Liver (tissue), 9 donors: ENCODE measurements around the gene IL1A. TPM values are rescaled to one million over a fixed set of nuclear protein-coding genes. Genes with fewer than 3 reads are reported as not detected.

Experiments
- DNase-seq: peaks from one replicate; pipeline ENCODE4 v3.0.0-alpha.2; 2017; ENCODE audit warnings: low spot score
- H3K27ac ChIP-seq, 2 donors: one replicate each; pipeline ENCODE4 v1.7.0; 2013; ENCODE audit warnings: inconsistent platforms in 2 of 2, low read length in 2 of 2, control low read depth in 1 of 2, low read depth in 1 of 2, mild to moderate bottlenecking in 1 of 2
- H3K27me3 ChIP-seq, 4 donors: one replicate each; pipeline versions ENCODE4 v1.6.1 to v1.7.0; 2013; ENCODE audit warnings: low read length in 3 of 4, inconsistent platforms in 1 of 4, mild to moderate bottlenecking in 1 of 4, moderate library complexity in 1 of 4; ENCODE audit not compliant: control insufficient read depth in 4 of 4, insufficient read depth in 4 of 4
- H3K36me3 ChIP-seq, 4 donors: one replicate each; pipeline versions ENCODE4 v1.6.1 to v1.7.0; 2013; ENCODE audit warnings: low read length in 3 of 4, mild to moderate bottlenecking in 3 of 4, low read depth in 1 of 4, moderate library complexity in 1 of 4; ENCODE audit not compliant: control insufficient read depth in 4 of 4, insufficient read depth in 3 of 4
- H3K4me1 ChIP-seq, 4 donors: one replicate each; pipeline versions ENCODE4 v1.6.1 to v1.7.0; 2013; ENCODE audit warnings: low read length in 3 of 4, mild to moderate bottlenecking in 3 of 4, moderate library complexity in 1 of 4; ENCODE audit not compliant: control insufficient read depth in 4 of 4, insufficient read depth in 4 of 4
- H3K4me3 ChIP-seq, 3 donors: one replicate each; pipeline versions ENCODE4 v1.6.1 to v1.7.0; 2013; ENCODE audit warnings: low read length in 3 of 3, control low read depth in 1 of 3, low read depth in 1 of 3, mild to moderate bottlenecking in 1 of 3
- H3K9ac ChIP-seq, 2 donors: one replicate each; pipeline ENCODE4 v1.7.0; 2013; ENCODE audit warnings: low read length in 2 of 2, mild to moderate bottlenecking in 2 of 2, moderate library complexity in 2 of 2, control low read depth in 1 of 2, low read depth in 1 of 2
- H3K9me3 ChIP-seq, 4 donors: one replicate each; pipeline versions ENCODE4 v1.6.1 to v1.7.0; 2013; ENCODE audit warnings: low read length in 3 of 4; ENCODE audit not compliant: control insufficient read depth in 4 of 4
- EGR1 ChIP-seq, 2 donors: IDR thresholded peaks; 2 replicates each; pipeline ENCODE4 v1.6.1; 2016 to 2018; ENCODE audit warnings: antibody characterized with exemption in 2 of 2, low read depth in 2 of 2
- FOXA1 ChIP-seq: IDR thresholded peaks from 2 replicates; pipeline ENCODE4 v1.6.1; 2016; ENCODE audit warnings: antibody characterized with exemption
- FOXA2 ChIP-seq: IDR thresholded peaks from 2 replicates; pipeline ENCODE4 v1.6.1; 2016; ENCODE audit warnings: antibody characterized with exemption
- GABPA ChIP-seq, 2 donors: IDR thresholded peaks in 1 of 2; conservative IDR thresholded peaks in 1 of 2; 2 replicates each; pipeline ENCODE4 v1.6.1; 2016; ENCODE audit warnings: antibody characterized with exemption in 2 of 2, mild to moderate bottlenecking in 1 of 2, moderate library complexity in 1 of 2
- HNF4A ChIP-seq, 2 donors: conservative IDR thresholded peaks; 2 replicates each; pipeline ENCODE4 v1.6.1; 2016; ENCODE audit warnings: antibody characterized with exemption in 2 of 2, mild to moderate bottlenecking in 2 of 2
- HNF4G ChIP-seq: IDR thresholded peaks from 2 replicates; pipeline ENCODE4 v1.6.1; 2016; ENCODE audit warnings: antibody characterized with exemption
- JUND ChIP-seq, 2 donors: IDR thresholded peaks; 2 replicates each; pipeline ENCODE4 v1.6.1; 2016; ENCODE audit warnings: antibody characterized with exemption in 2 of 2
- NR2F2 ChIP-seq: IDR thresholded peaks from 2 replicates; pipeline ENCODE4 v1.6.1; 2016; ENCODE audit warnings: antibody characterized with exemption
- RAD21 ChIP-seq, 2 donors: IDR thresholded peaks; 2 replicates each; pipeline ENCODE4 v1.6.1; 2016; ENCODE audit warnings: antibody characterized with exemption in 2 of 2, mild to moderate bottlenecking in 2 of 2
- RXRA ChIP-seq, 2 donors: IDR thresholded peaks; 2 replicates each; pipeline ENCODE4 v1.6.1; 2017 to 2018; ENCODE audit warnings: antibody characterized with exemption in 2 of 2, mild to moderate bottlenecking in 1 of 2
- SP1 ChIP-seq: IDR thresholded peaks from 2 replicates; pipeline ENCODE4 v1.6.1; 2018; ENCODE audit warnings: antibody characterized with exemption, mild to moderate bottlenecking
- TAF1 ChIP-seq: conservative IDR thresholded peaks from 2 replicates; pipeline ENCODE4 v1.6.1; 2016; ENCODE audit warnings: antibody characterized with exemption, mild to moderate bottlenecking
- YY1 ChIP-seq: IDR thresholded peaks from 2 replicates; pipeline ENCODE4 v1.6.1; 2016; ENCODE audit warnings: antibody characterized with exemption, mild to moderate bottlenecking
- WGBS: extraction: QIAGEN DNeasy Blood & Tissue Kit; methylation state at CpG from one replicate; pipeline ENCODE4 v1.1.7; 2013; 5-methylcytosine and 5-hydroxymethylcytosine counted together
- polyA plus RNA-seq, 2 donors: library from polyadenylated mRNA; stranded (reverse) in 1 of 2; unstranded in 1 of 2; fragments of 200-250 nt in 1 of 2; fragments of >200 nt in 1 of 2; fragmentation: Nextera tagmentation in 1 of 2; extraction: Ambion mirVana in 1 of 2; gene quantifications; one replicate each; pipeline versions ENCODE4 v1.2.1 to v1.2.3, GENCODE V29; 2013 to 2015
- total RNA-seq, 2 donors: library from RNA; depleted of rRNA; stranded (reverse); fragments of >200 nt; gene quantifications; one replicate each; pipeline ENCODE4 v1.2.3, GENCODE V29; 2014
- TF ChIP-seq, protein P1 (sequence below): IDR thresholded peaks from 2 replicates; pipeline ENCODE4 v1.6.1; 2016; ENCODE audit warnings: antibody characterized with exemption
- TF ChIP-seq, protein P2 (sequence below): IDR thresholded peaks from 2 replicates; pipeline ENCODE4 v1.6.1; 2016; ENCODE audit warnings: antibody characterized with exemption, mild to moderate bottlenecking
- TF ChIP-seq, protein P3 (sequence below): fragments of 150-350 bp; IDR thresholded peaks from 2 replicates; pipeline ENCODE4 v1.5.1; 2017; ENCODE audit warnings: improper control_type of control experiment, low read depth, low read length; ENCODE audit not compliant: missing input control
- TF ChIP-seq, protein P4 (sequence below): IDR thresholded peaks from 2 replicates; pipeline ENCODE4 v1.6.1; 2016; ENCODE audit warnings: antibody characterized with exemption
- TF ChIP-seq, protein P5 (sequence below): IDR thresholded peaks from 2 replicates; pipeline ENCODE4 v1.6.1; 2016; ENCODE audit warnings: antibody characterized with exemption
- donor health status: healthy.
- donor health status: healthy.
- donor health status: healthy.
- donor health status: healthy.
- donor health status: healthy.

Gene IL1A
- total and polyA plus RNA-seq, 4 donors: 0.05 TPM; not detected in 3

DNA sequence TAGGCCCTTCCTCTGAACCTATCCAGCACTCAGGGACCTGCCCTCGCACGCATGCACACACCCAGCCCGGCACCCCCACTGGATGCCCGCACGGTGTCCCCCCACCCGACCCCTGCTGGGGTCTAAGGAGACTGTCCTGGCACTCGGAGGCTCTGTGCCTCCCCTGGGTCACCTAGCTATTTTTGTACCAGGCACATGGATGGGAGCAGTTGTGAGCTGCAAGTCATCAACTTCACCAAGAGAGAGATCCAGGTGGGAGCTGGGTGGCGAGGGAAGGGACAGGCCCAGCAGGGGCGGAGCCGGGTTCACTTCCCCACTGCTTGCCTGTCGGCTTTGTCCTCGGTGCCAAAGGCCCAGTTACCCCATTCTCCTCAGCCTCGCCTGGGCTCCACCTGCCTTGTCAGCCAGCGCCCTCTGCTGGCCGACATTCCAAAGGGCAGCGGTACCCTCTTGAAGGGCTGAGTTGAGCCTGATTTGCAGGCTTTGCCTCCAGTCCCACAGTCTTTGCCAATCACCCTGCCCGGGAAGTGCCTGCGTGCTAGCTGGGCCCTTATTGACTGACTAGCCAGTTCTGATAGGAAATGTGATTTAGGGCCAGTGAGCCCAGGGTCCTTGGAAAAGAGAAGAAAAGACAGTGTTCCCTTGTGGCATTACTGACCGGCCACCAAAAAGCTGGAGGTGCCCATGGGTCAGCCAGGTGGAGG lies 57.7 kb downstream of the IL1A start:
- DNase-seq: peak; percentile 91
- Histone ChIP-seq H3K27ac (no peak overlapping the region), H3K4me1 (peaks cover 0 to 2% (median 0%) of the 10 kb centered on the region in 4 donors), H3K27me3 (no peaks in the 10 kb centered on the region), H3K9ac (no peak overlapping the region), H3K4me3 (no peak overlapping the region), H3K9me3 (no peaks in the 10 kb centered on the region), H3K36me3 (no peaks in the 10 kb centered on the region)
- TF ChIP-seq, protein P1, sequence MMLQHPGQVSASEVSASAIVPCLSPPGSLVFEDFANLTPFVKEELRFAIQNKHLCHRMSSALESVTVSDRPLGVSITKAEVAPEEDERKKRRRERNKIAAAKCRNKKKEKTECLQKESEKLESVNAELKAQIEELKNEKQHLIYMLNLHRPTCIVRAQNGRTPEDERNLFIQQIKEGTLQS: no peak
- TF ChIP-seq, protein P2, sequence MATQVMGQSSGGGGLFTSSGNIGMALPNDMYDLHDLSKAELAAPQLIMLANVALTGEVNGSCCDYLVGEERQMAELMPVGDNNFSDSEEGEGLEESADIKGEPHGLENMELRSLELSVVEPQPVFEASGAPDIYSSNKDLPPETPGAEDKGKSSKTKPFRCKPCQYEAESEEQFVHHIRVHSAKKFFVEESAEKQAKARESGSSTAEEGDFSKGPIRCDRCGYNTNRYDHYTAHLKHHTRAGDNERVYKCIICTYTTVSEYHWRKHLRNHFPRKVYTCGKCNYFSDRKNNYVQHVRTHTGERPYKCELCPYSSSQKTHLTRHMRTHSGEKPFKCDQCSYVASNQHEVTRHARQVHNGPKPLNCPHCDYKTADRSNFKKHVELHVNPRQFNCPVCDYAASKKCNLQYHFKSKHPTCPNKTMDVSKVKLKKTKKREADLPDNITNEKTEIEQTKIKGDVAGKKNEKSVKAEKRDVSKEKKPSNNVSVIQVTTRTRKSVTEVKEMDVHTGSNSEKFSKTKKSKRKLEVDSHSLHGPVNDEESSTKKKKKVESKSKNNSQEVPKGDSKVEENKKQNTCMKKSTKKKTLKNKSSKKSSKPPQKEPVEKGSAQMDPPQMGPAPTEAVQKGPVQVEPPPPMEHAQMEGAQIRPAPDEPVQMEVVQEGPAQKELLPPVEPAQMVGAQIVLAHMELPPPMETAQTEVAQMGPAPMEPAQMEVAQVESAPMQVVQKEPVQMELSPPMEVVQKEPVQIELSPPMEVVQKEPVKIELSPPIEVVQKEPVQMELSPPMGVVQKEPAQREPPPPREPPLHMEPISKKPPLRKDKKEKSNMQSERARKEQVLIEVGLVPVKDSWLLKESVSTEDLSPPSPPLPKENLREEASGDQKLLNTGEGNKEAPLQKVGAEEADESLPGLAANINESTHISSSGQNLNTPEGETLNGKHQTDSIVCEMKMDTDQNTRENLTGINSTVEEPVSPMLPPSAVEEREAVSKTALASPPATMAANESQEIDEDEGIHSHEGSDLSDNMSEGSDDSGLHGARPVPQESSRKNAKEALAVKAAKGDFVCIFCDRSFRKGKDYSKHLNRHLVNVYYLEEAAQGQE: no peak
- TF ChIP-seq, protein P3, sequence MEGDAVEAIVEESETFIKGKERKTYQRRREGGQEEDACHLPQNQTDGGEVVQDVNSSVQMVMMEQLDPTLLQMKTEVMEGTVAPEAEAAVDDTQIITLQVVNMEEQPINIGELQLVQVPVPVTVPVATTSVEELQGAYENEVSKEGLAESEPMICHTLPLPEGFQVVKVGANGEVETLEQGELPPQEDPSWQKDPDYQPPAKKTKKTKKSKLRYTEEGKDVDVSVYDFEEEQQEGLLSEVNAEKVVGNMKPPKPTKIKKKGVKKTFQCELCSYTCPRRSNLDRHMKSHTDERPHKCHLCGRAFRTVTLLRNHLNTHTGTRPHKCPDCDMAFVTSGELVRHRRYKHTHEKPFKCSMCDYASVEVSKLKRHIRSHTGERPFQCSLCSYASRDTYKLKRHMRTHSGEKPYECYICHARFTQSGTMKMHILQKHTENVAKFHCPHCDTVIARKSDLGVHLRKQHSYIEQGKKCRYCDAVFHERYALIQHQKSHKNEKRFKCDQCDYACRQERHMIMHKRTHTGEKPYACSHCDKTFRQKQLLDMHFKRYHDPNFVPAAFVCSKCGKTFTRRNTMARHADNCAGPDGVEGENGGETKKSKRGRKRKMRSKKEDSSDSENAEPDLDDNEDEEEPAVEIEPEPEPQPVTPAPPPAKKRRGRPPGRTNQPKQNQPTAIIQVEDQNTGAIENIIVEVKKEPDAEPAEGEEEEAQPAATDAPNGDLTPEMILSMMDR: peak; percentile 98
- TF ChIP-seq HNF4G (no peak), EGR1 (IDR thresholded peaks at IDR 0.05; ENCODE audit: low read depth in 2 of 2) (peak in 1 of 2 donors; percentile 48), RAD21 (IDR thresholded peaks at IDR 0.05) (peak; percentile 97 to 100), FOXA2 (no peak), NR2F2 (no peak), GABPA (IDR thresholded peaks at IDR 0.05 in 1 of 2, conservative IDR thresholded peaks at IDR 0.05 in 1 of 2) (no peak), FOXA1 (no peak), HNF4A (conservative IDR thresholded peaks at IDR 0.05) (peak; percentile 43 to 62), SP1 (no peak), YY1 (no peak), JUND (IDR thresholded peaks at IDR 0.05) (no peak), RXRA (IDR thresholded peaks at IDR 0.05) (peak; percentile 61 to 66), TAF1 (no peak)
- TF ChIP-seq, protein P4, sequence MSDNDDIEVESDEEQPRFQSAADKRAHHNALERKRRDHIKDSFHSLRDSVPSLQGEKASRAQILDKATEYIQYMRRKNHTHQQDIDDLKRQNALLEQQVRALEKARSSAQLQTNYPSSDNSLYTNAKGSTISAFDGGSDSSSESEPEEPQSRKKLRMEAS: no peak
- TF ChIP-seq, protein P5, sequence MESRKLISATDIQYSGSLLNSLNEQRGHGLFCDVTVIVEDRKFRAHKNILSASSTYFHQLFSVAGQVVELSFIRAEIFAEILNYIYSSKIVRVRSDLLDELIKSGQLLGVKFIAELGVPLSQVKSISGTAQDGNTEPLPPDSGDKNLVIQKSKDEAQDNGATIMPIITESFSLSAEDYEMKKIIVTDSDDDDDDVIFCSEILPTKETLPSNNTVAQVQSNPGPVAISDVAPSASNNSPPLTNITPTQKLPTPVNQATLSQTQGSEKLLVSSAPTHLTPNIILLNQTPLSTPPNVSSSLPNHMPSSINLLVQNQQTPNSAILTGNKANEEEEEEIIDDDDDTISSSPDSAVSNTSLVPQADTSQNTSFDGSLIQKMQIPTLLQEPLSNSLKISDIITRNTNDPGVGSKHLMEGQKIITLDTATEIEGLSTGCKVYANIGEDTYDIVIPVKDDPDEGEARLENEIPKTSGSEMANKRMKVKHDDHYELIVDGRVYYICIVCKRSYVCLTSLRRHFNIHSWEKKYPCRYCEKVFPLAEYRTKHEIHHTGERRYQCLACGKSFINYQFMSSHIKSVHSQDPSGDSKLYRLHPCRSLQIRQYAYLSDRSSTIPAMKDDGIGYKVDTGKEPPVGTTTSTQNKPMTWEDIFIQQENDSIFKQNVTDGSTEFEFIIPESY: no peak
- 36% methylated on average over 19 of the region's 19 CpGs for WGBS
